Measurements from ENCODE around the gene COL5A2. TPM values are rescaled to one million over a fixed set of nuclear protein-coding genes. Genes with fewer than 3 reads are reported as not detected.

The COL5A2 gene
- total and polyA plus RNA-seq, 4 donors = 3.2 to 83.5 (median 9.1) TPM

DNA sequence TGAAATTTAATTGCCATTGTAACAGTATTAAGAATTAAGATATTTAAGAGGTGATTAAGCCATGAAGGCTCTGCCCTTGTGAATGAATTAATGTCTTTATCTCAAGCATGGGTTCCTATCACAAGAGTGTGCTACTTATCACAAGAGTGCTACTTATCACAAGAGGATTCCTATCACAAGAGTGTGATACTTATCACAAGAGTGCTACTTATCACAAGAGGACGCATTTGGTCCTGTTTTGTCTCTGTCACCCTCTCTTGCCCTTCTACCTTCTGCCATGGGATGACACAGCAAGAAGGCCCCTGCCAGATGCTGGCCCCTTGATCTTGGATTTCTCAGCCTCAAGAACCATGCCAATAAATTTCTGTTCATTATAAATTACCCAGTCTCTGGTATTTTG is 13.2 kb upstream of the COL5A2 start:
- Histone ChIP-seq H3K9me3 (ENCODE audit: control insufficient read depth in 4 of 4, low read length in 3 of 4) (peaks cover 0 to 2% (median 0%) of the 10 kb centered on the region in 4 donors), H3K4me3 (ENCODE audit: low read depth in 1 of 3, low read length in 3 of 3) (no peak overlapping the region), H3K27me3 (ENCODE audit: control insufficient read depth in 4 of 4, insufficient read depth in 4 of 4, low read length in 3 of 4) (no peaks in the 10 kb centered on the region), H3K4me1 (ENCODE audit: control insufficient read depth in 4 of 4, insufficient read depth in 4 of 4, low read length in 3 of 4) (no peaks in the 10 kb centered on the region), H3K27ac (ENCODE audit: low read depth in 1 of 2, low read length in 2 of 2) (no peak overlapping the region), H3K9ac (ENCODE audit: low read depth in 1 of 2, low read length in 2 of 2) (no peak overlapping the region), H3K36me3 (ENCODE audit: control insufficient read depth in 4 of 4, insufficient read depth in 3 of 4, low read depth in 1 of 4, low read length in 3 of 4) (no peaks in the 10 kb centered on the region)
- no peak for TF ChIP-seq GABPA (IDR thresholded peaks at IDR 0.05 in 1 of 2, conservative IDR thresholded peaks at IDR 0.05 in 1 of 2)
- WGBS = 97% methylated on average over 1 of the region's 1 CpG
- no peak for DNase-seq (ENCODE audit: low spot score)

DNA sequence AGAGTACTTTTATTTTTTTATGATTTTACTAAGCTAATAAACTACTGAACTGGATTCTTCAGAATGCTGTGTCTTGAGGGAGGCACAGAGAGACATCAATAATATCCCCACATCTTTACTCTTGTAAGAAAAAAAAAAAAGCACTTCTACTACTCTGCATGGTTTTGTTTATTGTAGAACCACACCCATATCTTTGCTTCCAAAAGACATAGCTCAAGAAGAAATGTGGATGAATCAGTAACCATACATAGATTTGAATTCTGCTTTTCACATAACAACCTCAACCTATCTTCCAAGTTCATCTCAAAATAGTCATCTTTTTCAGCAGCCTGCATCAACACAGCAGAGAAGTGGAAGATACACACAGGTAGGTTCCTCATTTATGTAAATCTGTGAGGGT is 12.2 kb upstream of the COL5A2 start:
- Histone ChIP-seq H3K4me3 (ENCODE audit: low read depth in 1 of 3, low read length in 3 of 3) (no peak overlapping the region), H3K9me3 (ENCODE audit: control insufficient read depth in 4 of 4, low read length in 3 of 4) (peaks cover 0 to 2% (median 0%) of the 10 kb centered on the region in 4 donors), H3K9ac (ENCODE audit: low read depth in 1 of 2, low read length in 2 of 2) (no peak overlapping the region), H3K4me1 (ENCODE audit: control insufficient read depth in 4 of 4, insufficient read depth in 4 of 4, low read length in 3 of 4) (no peaks in the 10 kb centered on the region), H3K27me3 (ENCODE audit: control insufficient read depth in 4 of 4, insufficient read depth in 4 of 4, low read length in 3 of 4) (no peaks in the 10 kb centered on the region), H3K36me3 (ENCODE audit: control insufficient read depth in 4 of 4, insufficient read depth in 3 of 4, low read depth in 1 of 4, low read length in 3 of 4) (no peaks in the 10 kb centered on the region), H3K27ac (ENCODE audit: low read depth in 1 of 2, low read length in 2 of 2) (no peak overlapping the region)
- DNase-seq (ENCODE audit: low spot score) = no peak
- no peak for TF ChIP-seq SP1 (IDR thresholded peaks at IDR 0.05)
- TF ChIP-seq YY1 (IDR thresholded peaks at IDR 0.05) = no peak
- TF ChIP-seq, protein P1, sequence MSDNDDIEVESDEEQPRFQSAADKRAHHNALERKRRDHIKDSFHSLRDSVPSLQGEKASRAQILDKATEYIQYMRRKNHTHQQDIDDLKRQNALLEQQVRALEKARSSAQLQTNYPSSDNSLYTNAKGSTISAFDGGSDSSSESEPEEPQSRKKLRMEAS (IDR thresholded peaks at IDR 0.05) = no peak
- TF ChIP-seq, protein P2, sequence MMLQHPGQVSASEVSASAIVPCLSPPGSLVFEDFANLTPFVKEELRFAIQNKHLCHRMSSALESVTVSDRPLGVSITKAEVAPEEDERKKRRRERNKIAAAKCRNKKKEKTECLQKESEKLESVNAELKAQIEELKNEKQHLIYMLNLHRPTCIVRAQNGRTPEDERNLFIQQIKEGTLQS (IDR thresholded peaks at IDR 0.05) = no peak
- TF ChIP-seq GABPA (IDR thresholded peaks at IDR 0.05 in 1 of 2, conservative IDR thresholded peaks at IDR 0.05 in 1 of 2) = no peak
- TF ChIP-seq RXRA (IDR thresholded peaks at IDR 0.05) = no peak
- TF ChIP-seq JUND (IDR thresholded peaks at IDR 0.05) = no peak
- TF ChIP-seq FOXA2 (IDR thresholded peaks at IDR 0.05) = no peak

DNA sequence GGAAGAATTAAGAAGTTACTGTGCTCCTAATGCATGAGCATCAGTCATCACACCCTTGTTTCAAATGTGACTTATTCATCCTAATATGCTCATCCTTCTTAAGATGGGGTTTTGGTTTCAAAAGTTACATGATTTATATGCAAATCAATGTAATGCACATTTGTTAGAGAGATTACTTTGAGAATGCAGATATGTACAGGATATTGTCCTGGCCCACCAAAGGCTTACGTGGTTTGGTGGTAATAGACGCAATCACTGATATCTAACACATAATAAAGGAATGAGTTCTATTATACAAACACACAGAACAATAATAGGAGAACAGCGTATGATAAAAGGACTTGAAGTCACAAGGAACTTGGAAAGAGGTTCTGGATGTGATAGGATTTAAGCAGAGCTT is 11.1 kb upstream of the COL5A2 start:
- TF ChIP-seq JUND (IDR thresholded peaks at IDR 0.05) = no peak
- no peak for TF ChIP-seq HNF4G (IDR thresholded peaks at IDR 0.05)
- TF ChIP-seq, protein P3, sequence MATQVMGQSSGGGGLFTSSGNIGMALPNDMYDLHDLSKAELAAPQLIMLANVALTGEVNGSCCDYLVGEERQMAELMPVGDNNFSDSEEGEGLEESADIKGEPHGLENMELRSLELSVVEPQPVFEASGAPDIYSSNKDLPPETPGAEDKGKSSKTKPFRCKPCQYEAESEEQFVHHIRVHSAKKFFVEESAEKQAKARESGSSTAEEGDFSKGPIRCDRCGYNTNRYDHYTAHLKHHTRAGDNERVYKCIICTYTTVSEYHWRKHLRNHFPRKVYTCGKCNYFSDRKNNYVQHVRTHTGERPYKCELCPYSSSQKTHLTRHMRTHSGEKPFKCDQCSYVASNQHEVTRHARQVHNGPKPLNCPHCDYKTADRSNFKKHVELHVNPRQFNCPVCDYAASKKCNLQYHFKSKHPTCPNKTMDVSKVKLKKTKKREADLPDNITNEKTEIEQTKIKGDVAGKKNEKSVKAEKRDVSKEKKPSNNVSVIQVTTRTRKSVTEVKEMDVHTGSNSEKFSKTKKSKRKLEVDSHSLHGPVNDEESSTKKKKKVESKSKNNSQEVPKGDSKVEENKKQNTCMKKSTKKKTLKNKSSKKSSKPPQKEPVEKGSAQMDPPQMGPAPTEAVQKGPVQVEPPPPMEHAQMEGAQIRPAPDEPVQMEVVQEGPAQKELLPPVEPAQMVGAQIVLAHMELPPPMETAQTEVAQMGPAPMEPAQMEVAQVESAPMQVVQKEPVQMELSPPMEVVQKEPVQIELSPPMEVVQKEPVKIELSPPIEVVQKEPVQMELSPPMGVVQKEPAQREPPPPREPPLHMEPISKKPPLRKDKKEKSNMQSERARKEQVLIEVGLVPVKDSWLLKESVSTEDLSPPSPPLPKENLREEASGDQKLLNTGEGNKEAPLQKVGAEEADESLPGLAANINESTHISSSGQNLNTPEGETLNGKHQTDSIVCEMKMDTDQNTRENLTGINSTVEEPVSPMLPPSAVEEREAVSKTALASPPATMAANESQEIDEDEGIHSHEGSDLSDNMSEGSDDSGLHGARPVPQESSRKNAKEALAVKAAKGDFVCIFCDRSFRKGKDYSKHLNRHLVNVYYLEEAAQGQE (IDR thresholded peaks at IDR 0.05) = no peak
- no peak for TF ChIP-seq FOXA1 (IDR thresholded peaks at IDR 0.05)
- no peak for TF ChIP-seq RAD21 (IDR thresholded peaks at IDR 0.05)
- TF ChIP-seq, protein P4, sequence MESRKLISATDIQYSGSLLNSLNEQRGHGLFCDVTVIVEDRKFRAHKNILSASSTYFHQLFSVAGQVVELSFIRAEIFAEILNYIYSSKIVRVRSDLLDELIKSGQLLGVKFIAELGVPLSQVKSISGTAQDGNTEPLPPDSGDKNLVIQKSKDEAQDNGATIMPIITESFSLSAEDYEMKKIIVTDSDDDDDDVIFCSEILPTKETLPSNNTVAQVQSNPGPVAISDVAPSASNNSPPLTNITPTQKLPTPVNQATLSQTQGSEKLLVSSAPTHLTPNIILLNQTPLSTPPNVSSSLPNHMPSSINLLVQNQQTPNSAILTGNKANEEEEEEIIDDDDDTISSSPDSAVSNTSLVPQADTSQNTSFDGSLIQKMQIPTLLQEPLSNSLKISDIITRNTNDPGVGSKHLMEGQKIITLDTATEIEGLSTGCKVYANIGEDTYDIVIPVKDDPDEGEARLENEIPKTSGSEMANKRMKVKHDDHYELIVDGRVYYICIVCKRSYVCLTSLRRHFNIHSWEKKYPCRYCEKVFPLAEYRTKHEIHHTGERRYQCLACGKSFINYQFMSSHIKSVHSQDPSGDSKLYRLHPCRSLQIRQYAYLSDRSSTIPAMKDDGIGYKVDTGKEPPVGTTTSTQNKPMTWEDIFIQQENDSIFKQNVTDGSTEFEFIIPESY (IDR thresholded peaks at IDR 0.05) = no peak
- TF ChIP-seq, protein P2 (IDR thresholded peaks at IDR 0.05) = no peak
- TF ChIP-seq SP1 (IDR thresholded peaks at IDR 0.05) = no peak
- TF ChIP-seq NR2F2 (IDR thresholded peaks at IDR 0.05) = no peak
- no peak for TF ChIP-seq FOXA2 (IDR thresholded peaks at IDR 0.05)
- TF ChIP-seq TAF1 (conservative IDR thresholded peaks at IDR 0.05) = no peak
- TF ChIP-seq RXRA (IDR thresholded peaks at IDR 0.05) = no peak
- no peak for TF ChIP-seq HNF4A (conservative IDR thresholded peaks at IDR 0.05)
- TF ChIP-seq YY1 (IDR thresholded peaks at IDR 0.05) = no peak
- H3K27me3 ChIP-seq (ENCODE audit: control insufficient read depth in 4 of 4, insufficient read depth in 4 of 4, low read length in 3 of 4) = no peaks in the 10 kb centered on the region
- 96% methylated on average over 3 of the region's 3 CpGs for WGBS
- peaks cover 0 to 2% (median 0%) of the 10 kb centered on the region in 4 donors for H3K9me3 ChIP-seq (ENCODE audit: control insufficient read depth in 4 of 4, low read length in 3 of 4)
- H3K27ac ChIP-seq (ENCODE audit: low read depth in 1 of 2, low read length in 2 of 2) = no peak overlapping the region
- no peak overlapping the region for H3K9ac ChIP-seq (ENCODE audit: low read depth in 1 of 2, low read length in 2 of 2)
- no peaks in the 10 kb centered on the region for H3K4me1 ChIP-seq (ENCODE audit: control insufficient read depth in 4 of 4, insufficient read depth in 4 of 4, low read length in 3 of 4)
- no peak for DNase-seq (ENCODE audit: low spot score)
- H3K4me3 ChIP-seq (ENCODE audit: low read depth in 1 of 3, low read length in 3 of 3) = no peak overlapping the region
- no peaks in the 10 kb centered on the region for H3K36me3 ChIP-seq (ENCODE audit: control insufficient read depth in 4 of 4, insufficient read depth in 3 of 4, low read depth in 1 of 4, low read length in 3 of 4)
